CD4-positive, alpha-beta T cell treated with Interleukin-15 for 4 hours (primary cell): ENCODE results near the gene PRELID2.
"Not testable (repeated sequence)": the region's sequence is repeated elsewhere in the genome, so short reads cannot be mapped to it uniquely, and the experiment has no call there.

Experiments used
- DNase-seq: peaks from one replicate; pipeline ENCODE4 v3.0.0-alpha.2; 2020; ENCODE audit warnings: low spot score

Gene PRELID2

DNA sequence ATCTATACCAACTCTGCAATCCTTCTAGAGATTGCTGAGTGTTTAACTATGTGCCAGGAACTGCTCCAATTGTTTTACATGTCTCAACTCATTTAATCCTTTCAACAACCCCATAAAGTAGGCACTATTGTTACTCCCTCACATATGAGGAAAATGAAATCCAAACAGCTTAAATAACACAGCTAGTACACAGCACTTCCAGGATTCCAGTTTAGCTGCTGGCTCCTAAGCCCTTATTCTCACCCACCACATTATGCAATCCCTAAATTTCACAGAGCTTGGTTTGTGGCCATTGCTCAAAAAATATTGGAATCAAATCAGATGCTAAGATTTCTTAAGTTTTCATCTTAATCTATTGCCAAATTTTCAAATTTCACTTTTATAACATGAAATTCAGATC lies 84.9 kb downstream of the PRELID2 start:
- no peak for DNase-seq

DNA sequence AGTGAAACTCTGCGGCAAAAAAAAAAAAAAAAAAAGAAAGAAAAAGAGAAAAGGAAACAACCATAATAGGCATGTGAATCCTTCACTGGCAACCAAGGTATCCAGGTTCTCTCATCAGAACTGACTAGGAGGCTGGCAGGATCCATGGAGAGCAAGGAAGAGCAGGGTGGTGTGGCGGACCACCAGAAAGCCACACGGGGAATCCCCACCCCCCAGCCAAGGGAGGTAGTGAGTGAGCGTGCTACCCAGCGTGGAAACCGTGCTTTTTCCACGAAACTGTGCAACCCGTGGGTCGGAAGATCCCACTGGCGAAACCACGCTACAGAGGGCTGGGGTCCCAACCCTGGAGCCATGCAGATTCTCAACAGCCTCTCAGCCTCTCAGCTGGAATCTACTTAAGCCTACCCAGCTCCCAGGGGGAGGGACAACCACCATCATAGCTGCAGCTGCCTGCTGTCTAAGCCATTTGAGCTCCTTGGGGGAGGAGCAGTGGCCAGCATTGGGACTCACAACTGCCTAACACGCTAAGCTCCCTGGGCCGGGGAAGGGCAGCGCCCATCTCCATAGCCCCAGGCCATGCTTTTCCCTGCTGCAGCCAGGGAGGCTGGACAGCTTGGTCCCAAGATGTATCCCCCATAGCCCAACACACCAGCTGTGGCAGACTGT lies 91.6 kb downstream of the PRELID2 start:
- DNase-seq = no peak

DNA sequence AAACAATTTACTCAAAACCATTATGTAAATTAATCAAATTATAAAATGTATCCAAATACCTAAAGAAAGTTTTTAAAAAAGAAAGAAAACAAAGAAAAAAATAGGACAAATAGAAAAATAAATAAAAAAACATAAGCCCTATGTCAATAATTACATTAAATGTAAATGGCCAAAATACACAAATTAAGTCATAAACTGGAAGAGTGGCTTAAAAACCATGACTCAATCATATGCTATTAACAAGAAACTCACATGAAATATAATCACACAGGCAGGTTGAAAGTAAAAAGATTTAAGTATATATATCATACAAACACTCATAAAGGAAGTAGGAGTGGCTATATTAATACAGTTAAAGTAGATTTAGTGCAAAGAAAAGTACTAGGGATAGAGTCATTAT lies 95.3 kb downstream of the PRELID2 start:
- no peak for DNase-seq

- DNase-seq = no peak
Observed at GRCh38 chr5:145738227-145738626, 96.9 kb downstream of the PRELID2 start.

- no peak for DNase-seq
Observed at GRCh38 chr5:145737578-145737977, 97.6 kb downstream of the PRELID2 start.

DNA sequence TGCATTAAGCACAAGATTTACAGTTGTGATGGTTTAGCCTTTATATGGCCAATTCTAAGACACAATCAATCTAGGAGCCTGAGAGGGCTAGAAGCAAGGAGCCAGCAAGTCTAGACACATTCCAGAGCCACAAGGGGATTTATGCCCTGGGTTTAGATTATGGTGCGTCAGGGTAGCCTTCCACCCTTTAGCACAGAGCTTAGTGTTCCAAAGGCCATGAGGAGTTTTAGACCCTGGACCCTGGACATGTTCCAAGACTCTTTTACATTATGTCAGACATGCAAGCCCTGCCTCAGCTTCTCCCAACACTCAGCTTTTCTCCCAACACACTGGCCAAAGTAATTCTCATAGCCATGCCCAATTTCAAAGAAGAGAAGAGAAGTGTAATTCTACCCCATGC lies 105.2 kb downstream of the PRELID2 start:
- DNase-seq = not testable (repeated sequence)

GRCh38 chr5:145723516-145723915 lies 111.6 kb downstream of the PRELID2 start:
- DNase-seq = no peak

DNA sequence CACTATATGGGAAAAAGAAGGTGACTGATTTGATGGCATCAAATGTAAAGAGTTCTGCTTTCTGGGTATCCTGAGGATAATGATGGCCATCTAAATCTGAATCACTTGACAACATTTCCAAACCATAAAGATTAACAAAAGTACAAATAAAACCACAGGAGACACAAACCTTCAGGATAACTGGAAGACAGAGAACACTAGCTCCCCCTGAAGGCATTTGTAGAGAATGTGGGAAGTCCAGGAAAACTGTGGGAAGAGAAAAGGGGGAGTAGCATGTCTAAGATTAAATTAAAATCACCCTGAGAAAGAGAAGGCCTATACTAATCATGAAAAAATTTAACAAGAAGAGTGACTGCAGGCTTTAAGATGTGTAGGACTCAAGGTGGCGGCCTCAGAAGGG lies 116.2 kb downstream of the PRELID2 start:
- DNase-seq = no peak

DNA sequence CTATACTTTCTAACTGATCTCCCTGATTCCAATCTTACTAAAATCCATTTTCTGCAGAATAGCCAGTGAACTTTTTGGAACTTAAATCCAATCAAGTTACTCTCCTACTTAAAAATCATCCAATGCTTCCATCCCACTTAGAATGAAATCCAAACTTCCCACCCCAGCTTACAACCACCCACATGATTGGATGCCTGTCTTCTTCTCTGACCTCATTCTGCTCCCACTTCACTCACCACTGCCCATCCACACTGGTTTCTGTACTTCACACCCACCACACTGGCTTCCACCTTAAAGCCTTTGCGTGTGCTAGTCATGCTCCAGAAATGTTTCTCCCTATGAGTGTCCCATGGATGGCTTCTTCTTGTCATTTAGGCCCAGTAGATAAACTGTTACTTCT lies 119.7 kb downstream of the PRELID2 start:
- no peak for DNase-seq

- no peak for DNase-seq
Observed at GRCh38 chr5:145712245-145712644, 122.9 kb downstream of the PRELID2 start.

DNA sequence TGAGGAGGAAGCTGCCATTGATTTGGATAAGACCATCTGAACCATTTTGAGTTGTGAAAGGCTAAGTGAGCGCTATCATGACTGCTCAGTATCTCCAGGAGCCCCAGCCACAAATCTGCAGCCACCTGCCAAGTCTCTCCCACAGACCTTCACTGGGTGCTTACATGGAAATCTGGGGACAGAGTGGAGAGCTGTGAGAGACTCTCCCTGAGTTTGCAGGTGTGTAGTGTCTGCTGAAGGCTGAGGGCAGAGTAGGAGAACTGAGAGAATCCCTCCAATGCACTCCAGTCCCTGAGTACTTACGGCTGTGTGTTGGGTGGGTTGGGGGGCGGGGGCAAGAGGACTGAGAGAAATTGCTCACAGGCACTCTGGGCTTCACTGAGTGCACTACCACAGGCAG lies 123.7 kb downstream of the PRELID2 start:
- DNase-seq = no peak
